Measurements from ENCODE around the gene CCDC148.

CCDC148 gene

GRCh38 chr2:158464426-158465281 lies 8.1 kb upstream of the CCDC148 start:
- peak; percentile 11; the same call in 1 of the 2 replicates for TF ChIP-seq RAD21 (IDR thresholded peaks at IDR 0.05; ENCODE audit: low read depth)
- TF ChIP-seq TCF12 (IDR thresholded peaks at IDR 0.05; ENCODE audit: low read depth), result no peak
- TF ChIP-seq MAX (IDR thresholded peaks at IDR 0.05), result no peak

GRCh38 chr2:158463496-158464095 lies 7.0 kb upstream of the CCDC148 start:
- TF ChIP-seq EP300 (IDR thresholded peaks at IDR 0.05; ENCODE audit: borderline replicate concordance), result no peak
- TF ChIP-seq MAX (IDR thresholded peaks at IDR 0.05), result no peak
- TF ChIP-seq TAF1 (IDR thresholded peaks at IDR 0.05; ENCODE audit: low read depth), result no peak
- TF ChIP-seq REST (IDR thresholded peaks at IDR 0.05; ENCODE audit: low read depth), result no peak
- TF ChIP-seq CEBPB (IDR thresholded peaks at IDR 0.05), result no peak
- no peak for TF ChIP-seq ZBTB7A (IDR thresholded peaks at IDR 0.05; ENCODE audit: low read depth)
- no peak for TF ChIP-seq EGR1 (IDR thresholded peaks at IDR 0.05)
- TF ChIP-seq NFIC (IDR thresholded peaks at IDR 0.05), result no peak

GRCh38 chr2:158460632-158461297 lies 4.2 kb upstream of the CCDC148 start:
- no peak for TF ChIP-seq RAD21 (IDR thresholded peaks at IDR 0.05; ENCODE audit: low read depth)
- no peak for TF ChIP-seq NFIC (IDR thresholded peaks at IDR 0.05)
- TF ChIP-seq EP300 (IDR thresholded peaks at IDR 0.05; ENCODE audit: borderline replicate concordance), result no peak
- no peak for TF ChIP-seq REST (IDR thresholded peaks at IDR 0.05; ENCODE audit: low read depth)
- TF ChIP-seq MAX (IDR thresholded peaks at IDR 0.05), result no peak
- no peak for TF ChIP-seq CREB1 (IDR thresholded peaks at IDR 0.05; ENCODE audit: low read depth)
- TF ChIP-seq USF1 (IDR thresholded peaks at IDR 0.05), result no peak
- TF ChIP-seq CEBPB (IDR thresholded peaks at IDR 0.05), result no peak
- TF ChIP-seq ZBTB7A (IDR thresholded peaks at IDR 0.05; ENCODE audit: low read depth), result no peak
- TF ChIP-seq FOXM1 (IDR thresholded peaks at IDR 0.05; ENCODE audit: borderline replicate concordance, low read depth), result no peak
- no peak for TF ChIP-seq EGR1 (IDR thresholded peaks at IDR 0.05)
- TF ChIP-seq TEAD4 (IDR thresholded peaks at IDR 0.05), result no peak

- TF ChIP-seq TAF1 (IDR thresholded peaks at IDR 0.05; ENCODE audit: low read depth) (no peak), CEBPB (IDR thresholded peaks at IDR 0.05) (peak; percentile 70), EGR1 (IDR thresholded peaks at IDR 0.05) (no peak), MAX (IDR thresholded peaks at IDR 0.05) (no peak)
Observed at GRCh38 chr2:158459161-158460003, 2.8 kb upstream of the CCDC148 start.

- TF ChIP-seq RAD21 (IDR thresholded peaks at IDR 0.05; ENCODE audit: low read depth), result no peak
Observed at GRCh38 chr2:158458617-158458920, 2.0 kb upstream of the CCDC148 start.

Data from Ishikawa (cell line).